A549 treated with CpdA at 1 μM for 4 hours (cell line): Measurements from ENCODE around the gene FANCB. TPM values are rescaled to one million over a fixed set of nuclear protein-coding genes. Genes with fewer than 3 reads are reported as not detected.

Experiments
- total RNA-seq: library from RNA; stranded (reverse); fragments of 200-300 nt; extraction: Qiagen RNA extraction; gene quantifications from 5 replicates; pipeline ENCODE4 v1.2.3, GENCODE V29; 2022; ENCODE audit warnings: low read depth

Gene FANCB
- total RNA-seq: 2.7 to 4.0 TPM (median 3.4 TPM) in 5 replicates

DNA sequence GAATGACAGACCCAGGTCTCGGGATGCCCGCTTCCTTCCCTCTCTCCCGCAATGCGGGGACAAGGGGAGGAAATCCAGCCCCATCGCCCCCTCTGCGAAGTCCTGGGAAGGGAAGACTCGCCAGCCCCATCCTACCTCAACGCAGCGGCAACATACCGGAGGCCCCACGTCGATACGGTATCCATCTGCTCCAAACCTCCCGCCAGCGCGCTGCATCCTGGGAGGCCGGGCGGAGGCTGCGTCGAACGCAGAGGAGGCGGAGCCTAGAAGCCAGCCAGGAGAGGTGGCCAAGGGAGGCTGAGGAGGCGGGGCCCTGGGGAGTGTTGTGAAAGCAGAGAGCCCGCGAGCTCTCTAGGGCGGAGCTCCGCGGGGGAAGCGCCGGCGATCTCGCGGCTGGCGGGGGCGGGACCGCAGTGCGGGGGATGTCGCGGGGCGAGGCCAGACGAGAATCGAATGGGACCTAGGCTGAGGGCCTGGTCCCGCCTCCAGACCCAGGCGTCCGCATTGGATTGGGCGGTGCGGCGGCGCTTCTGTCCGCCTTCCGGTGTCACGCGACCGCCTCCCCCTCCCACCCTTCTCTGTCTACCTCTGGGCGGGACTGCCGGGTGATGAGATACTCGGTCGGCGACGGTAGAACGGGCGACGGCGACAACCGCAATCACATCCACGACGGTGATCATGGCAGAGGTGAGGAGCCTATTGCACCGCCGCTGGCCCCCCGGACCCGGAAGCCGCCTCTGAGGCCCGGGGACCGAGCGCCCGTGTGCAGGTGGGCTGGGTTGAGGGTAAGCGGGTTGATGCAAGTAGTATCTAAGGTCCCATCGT lies at the start of gene FANCB, which contains the start of gene MOSPD2:
Gene FANCB, minus strand, starts transcription at position 219 of the 825 bp plus-strand sequence. CDS start 7,559 bp downstream, outside the sequence.
Gene MOSPD2, plus strand, starts transcription at position 571 of the 825 bp plus-strand sequence. Its CDS starts 108 bp downstream, at position 679.

Other genes starting within 250 kb of the FANCB start
- gene MOSPD2, start 352 bp upstream of the FANCB start, total RNA-seq: 8.3 to 13.1 TPM (median 9.7 TPM) in 5 replicates